Neural progenitor cell (in vitro differentiated cells): ENCODE results near the gene HEYL. TPM values are rescaled to one million over a fixed set of nuclear protein-coding genes. Genes with fewer than 3 reads are reported as not detected.
"Not testable (repeated sequence)": the region's sequence is repeated elsewhere in the genome, so short reads cannot be mapped to it uniquely, and the experiment has no call there.

Experiments used
- DNase-seq: peaks from one replicate; pipeline ENCODE4 v3.0.0-alpha.2; 2016; ENCODE audit warnings: low spot score
- H2AFZ ChIP-seq: fragments of 200-600 bp; sonication (generic); replicated peaks from 2 replicates; pipeline ENCODE4 v1.6.1; 2016; ENCODE audit warnings: antibody characterized with exemption
- H3F3A ChIP-seq: fragments of 200-600 bp; sonication (generic); 2 replicates; pipeline ENCODE4 v1.6.1; 2016; ENCODE audit warnings: antibody characterized with exemption, low read depth
- H3K27ac ChIP-seq: fragments of 200-600 bp; sonication (generic); 2 replicates; pipeline ENCODE4 v1.5.1; 2016; ENCODE audit warnings: mild to moderate bottlenecking
- H3K27me3 ChIP-seq: fragments of 200-600 bp; sonication (generic); 2 replicates; pipeline ENCODE4 v1.6.1; 2016; ENCODE audit warnings: mild to moderate bottlenecking, moderate library complexity
- H3K36me3 ChIP-seq: fragments of 200-600 bp; sonication (generic); 2 replicates; pipeline ENCODE4 v1.5.1; 2016
- H3K4me1 ChIP-seq: fragments of 200-600 bp; sonication (generic); 2 replicates; pipeline ENCODE4 v1.6.1; 2016; ENCODE audit warnings: mixed run types
- H3K4me2 ChIP-seq: fragments of 200-600 bp; sonication (generic); 2 replicates; pipeline ENCODE4 v1.6.1; 2016
- H3K4me3 ChIP-seq: fragments of 200-600 bp; sonication (generic); 2 replicates; pipeline ENCODE4 v1.5.1; 2016
- H3K79me2 ChIP-seq: fragments of 200-600 bp; sonication (generic); 2 replicates; pipeline ENCODE4 v1.6.1; 2016; ENCODE audit warnings: low read depth
- H3K9ac ChIP-seq: fragments of 200-600 bp; sonication (generic); 2 replicates; pipeline ENCODE4 v1.6.1; 2016
- H3K9me3 ChIP-seq: fragments of 200-600 bp; sonication (generic); 2 replicates; pipeline ENCODE4 v1.5.1; 2016; ENCODE audit warnings: low read depth
- H4K20me1 ChIP-seq: fragments of 200-600 bp; sonication (generic); 2 replicates; pipeline ENCODE4 v1.6.1; 2016; ENCODE audit warnings: low read depth
- H3K27ac Mint-ChIP-seq: 3 replicates; pipeline ENCODE4 v1.8.0; 2021; ENCODE audit warnings: mixed read lengths
- H3K27me3 Mint-ChIP-seq: 2 replicates; pipeline ENCODE4 v1.8.0; 2022; ENCODE audit warnings: low read depth, mild to moderate bottlenecking, inconsistent platforms, moderate library complexity, mixed read lengths; ENCODE audit not compliant: insufficient read depth
- H3K36me3 Mint-ChIP-seq: 3 replicates; pipeline ENCODE4 v1.8.0; 2021; ENCODE audit warnings: mixed read lengths
- H3K4me1 Mint-ChIP-seq: 3 replicates; pipeline ENCODE4 v1.8.0; 2021; ENCODE audit warnings: mixed read lengths
- H3K4me3 Mint-ChIP-seq: 3 replicates; pipeline ENCODE4 v1.8.0; 2021; ENCODE audit warnings: mild to moderate bottlenecking, moderate library complexity, mixed read lengths
- H3K9me3 Mint-ChIP-seq: 3 replicates; pipeline ENCODE4 v1.8.0; 2020; ENCODE audit warnings: mixed read lengths
- EZH2 ChIP-seq: fragments of 200-600 bp; sonication (generic); IDR thresholded peaks from 2 replicates; pipeline ENCODE4 v1.6.1; 2017; ENCODE audit warnings: antibody characterized with exemption, mild to moderate bottlenecking, moderate library complexity
- EZH2phosphoT487 ChIP-seq: fragments of 200-600 bp; sonication (generic); IDR thresholded peaks from 2 replicates; pipeline ENCODE4 v1.6.1; 2017; ENCODE audit warnings: antibody characterized with exemption
- total RNA-seq: library from RNA; depleted of rRNA; stranded (reverse); fragments of >200 nt; gene quantifications from 2 replicates; pipeline ENCODE4 v1.2.3, GENCODE V29; 2015; ENCODE audit warnings: low replicate concordance
- TF ChIP-seq, protein P1 (sequence below): fragments of 200-600 bp; sonication (generic); IDR thresholded peaks from 2 replicates; pipeline ENCODE4 v1.5.1; 2017; ENCODE audit warnings: antibody characterized with exemption, mild to moderate bottlenecking

The HEYL gene
- total RNA-seq, 1 donor from 2014 or later = 2.3 TPM

DNA sequence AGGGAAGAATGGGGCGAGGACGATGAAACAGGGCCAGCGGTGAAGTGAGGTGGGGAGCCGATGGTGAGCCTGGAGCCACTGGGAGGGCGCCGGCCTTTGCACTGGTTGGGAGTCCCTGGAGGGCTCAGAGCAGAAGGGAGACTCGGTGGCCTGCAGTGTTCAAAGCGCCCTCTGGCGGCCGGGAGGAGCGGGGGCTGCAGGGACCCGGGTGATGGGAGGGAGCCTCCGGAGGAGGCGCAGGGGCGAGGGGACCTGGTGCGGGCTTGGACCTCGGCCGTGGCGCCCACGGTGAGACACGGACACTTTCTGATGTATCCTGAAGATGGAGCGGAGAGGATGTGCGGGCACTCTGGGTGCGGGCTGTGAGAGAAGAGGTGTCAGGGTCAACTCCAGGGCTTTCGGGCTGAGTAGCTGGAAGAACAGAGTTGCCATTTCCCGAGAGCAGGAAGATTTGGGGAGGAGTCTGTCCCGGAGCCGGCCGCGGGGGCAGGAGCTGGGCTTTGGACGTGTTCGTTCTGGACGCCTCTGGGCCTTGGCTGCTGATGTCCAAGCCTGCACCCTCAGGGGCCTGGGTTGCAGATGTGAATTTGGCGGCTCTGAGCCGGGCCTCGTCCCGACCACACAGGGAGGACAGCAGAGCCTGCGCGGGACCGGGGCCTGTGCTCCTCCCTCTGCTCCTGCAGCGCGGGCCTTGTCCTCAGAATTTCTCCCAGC is 29.7 kb downstream of the HEYL start:
- H3K9me3 Mint-ChIP-seq = no peaks in the 10 kb centered on the region
- Histone ChIP-seq H3K79me2 (no peaks in the 10 kb centered on the region), H3K9ac (no peak overlapping the region), H3K9me3 (no peaks in the 10 kb centered on the region), H3K4me1 (no peaks in the 10 kb centered on the region), H3K36me3 (no peaks in the 10 kb centered on the region), H2AFZ (peak overlapping the region; percentile 96), H3K4me2 (peak overlapping the region; percentile 67), H3K27me3 (peaks cover 16% of the 10 kb centered on the region), H3K4me3 (peak overlapping the region; percentile 39), H3K27ac (no peak overlapping the region), H3F3A (peaks cover 6% of the 10 kb centered on the region), H4K20me1 (no peaks in the 10 kb centered on the region)
- peaks cover 10% of the 10 kb centered on the region for H3K27me3 Mint-ChIP-seq
- no peak overlapping the region for H3K4me3 Mint-ChIP-seq
- TF ChIP-seq EZH2phosphoT487 (no peak), EZH2 (peak; percentile 25)
- TF ChIP-seq, protein P1, sequence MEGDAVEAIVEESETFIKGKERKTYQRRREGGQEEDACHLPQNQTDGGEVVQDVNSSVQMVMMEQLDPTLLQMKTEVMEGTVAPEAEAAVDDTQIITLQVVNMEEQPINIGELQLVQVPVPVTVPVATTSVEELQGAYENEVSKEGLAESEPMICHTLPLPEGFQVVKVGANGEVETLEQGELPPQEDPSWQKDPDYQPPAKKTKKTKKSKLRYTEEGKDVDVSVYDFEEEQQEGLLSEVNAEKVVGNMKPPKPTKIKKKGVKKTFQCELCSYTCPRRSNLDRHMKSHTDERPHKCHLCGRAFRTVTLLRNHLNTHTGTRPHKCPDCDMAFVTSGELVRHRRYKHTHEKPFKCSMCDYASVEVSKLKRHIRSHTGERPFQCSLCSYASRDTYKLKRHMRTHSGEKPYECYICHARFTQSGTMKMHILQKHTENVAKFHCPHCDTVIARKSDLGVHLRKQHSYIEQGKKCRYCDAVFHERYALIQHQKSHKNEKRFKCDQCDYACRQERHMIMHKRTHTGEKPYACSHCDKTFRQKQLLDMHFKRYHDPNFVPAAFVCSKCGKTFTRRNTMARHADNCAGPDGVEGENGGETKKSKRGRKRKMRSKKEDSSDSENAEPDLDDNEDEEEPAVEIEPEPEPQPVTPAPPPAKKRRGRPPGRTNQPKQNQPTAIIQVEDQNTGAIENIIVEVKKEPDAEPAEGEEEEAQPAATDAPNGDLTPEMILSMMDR = peak; percentile 91
- H3K36me3 Mint-ChIP-seq = no peaks in the 10 kb centered on the region
- peaks cover 8% of the 10 kb centered on the region for H3K4me1 Mint-ChIP-seq
- DNase-seq = peak; percentile 86
- H3K27ac Mint-ChIP-seq = no peak overlapping the region

- peak overlapping the region; percentile 96 for H2AFZ ChIP-seq
- H3K4me1 Mint-ChIP-seq = peaks cover 8% of the 10 kb centered on the region
- no peak overlapping the region for H3K4me3 Mint-ChIP-seq
Measured at GRCh38 chr1:39608921-39609320, 30.5 kb downstream of the HEYL start.

GRCh38 chr1:39603677-39604076 is 35.8 kb downstream of the HEYL start:
- H3F3A ChIP-seq, H3K9me3 Mint-ChIP-seq, H3K9me3 ChIP-seq, H3K4me3 Mint-ChIP-seq, H4K20me1 ChIP-seq, H3K4me3 ChIP-seq, DNase-seq, H3K4me1 ChIP-seq, H3K27ac ChIP-seq, H3K79me2 ChIP-seq, H3K27ac Mint-ChIP-seq, H2AFZ ChIP-seq, H3K36me3 ChIP-seq, H3K9ac ChIP-seq, H3K36me3 Mint-ChIP-seq, H3K4me2 ChIP-seq, H3K4me1 Mint-ChIP-seq, H3K27me3 Mint-ChIP-seq: not testable (repeated sequence)
- peaks cover 44% of the 10 kb centered on the region for H3K27me3 ChIP-seq

More at GRCh38 chr1:39608921-39609320, 30.5 kb downstream of the HEYL start:
- H3K9me3 ChIP-seq = no peaks in the 10 kb centered on the region
- H3K4me3 ChIP-seq = no peak overlapping the region
- no peak overlapping the region for H3K27ac ChIP-seq
- no peak for DNase-seq
- H3K36me3 Mint-ChIP-seq = no peaks in the 10 kb centered on the region
- TF ChIP-seq EZH2 = no peak
- H3K4me1 ChIP-seq = no peaks in the 10 kb centered on the region
- no peak overlapping the region for H3K4me2 ChIP-seq
- H3K9me3 Mint-ChIP-seq = no peaks in the 10 kb centered on the region
- no peak overlapping the region for H3K27ac Mint-ChIP-seq
- peaks cover 6% of the 10 kb centered on the region for H3F3A ChIP-seq
- H3K36me3 ChIP-seq = no peaks in the 10 kb centered on the region
- peaks cover 10% of the 10 kb centered on the region for H3K27me3 Mint-ChIP-seq
- no peaks in the 10 kb centered on the region for H3K79me2 ChIP-seq
- no peaks in the 10 kb centered on the region for H4K20me1 ChIP-seq
- peaks cover 24% of the 10 kb centered on the region for H3K27me3 ChIP-seq
- H3K9ac ChIP-seq = no peak overlapping the region

DNA sequence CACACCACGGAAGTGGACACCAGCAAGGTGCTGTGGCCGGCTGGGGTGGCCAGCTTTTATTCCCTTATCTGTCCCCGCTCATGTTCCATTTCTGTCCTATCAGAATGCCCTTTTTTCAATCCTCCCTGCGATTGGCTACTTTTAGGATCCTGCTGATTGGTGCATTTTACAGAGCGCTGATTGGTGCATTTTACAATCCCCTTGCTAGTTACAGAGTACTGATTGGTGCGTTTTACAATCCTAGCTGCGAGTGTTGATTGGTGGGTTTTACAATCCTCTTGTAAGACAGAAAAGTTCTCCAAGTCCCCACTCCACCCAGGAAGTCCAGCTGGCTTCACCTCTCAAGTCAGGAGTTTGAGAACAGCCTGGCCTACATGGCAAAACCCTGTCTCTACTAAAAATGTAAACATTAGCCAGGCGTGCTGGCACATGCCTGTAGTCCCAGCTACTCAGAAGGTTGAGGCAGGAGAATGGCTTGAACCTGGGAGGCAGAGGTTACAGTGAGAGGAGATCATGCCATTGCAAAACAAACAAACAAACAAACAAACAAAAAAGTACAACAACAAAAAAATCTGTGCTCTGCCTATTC is 37.7 kb downstream of the HEYL start:
- H3K27ac ChIP-seq, H3K9me3 ChIP-seq, H3K9ac ChIP-seq, H3K27ac Mint-ChIP-seq, H4K20me1 ChIP-seq, H3K4me1 ChIP-seq, H3K36me3 Mint-ChIP-seq, H3K36me3 ChIP-seq, DNase-seq, H3K4me2 ChIP-seq, H3K4me1 Mint-ChIP-seq, H3K79me2 ChIP-seq, H3K4me3 ChIP-seq, H3K4me3 Mint-ChIP-seq, H2AFZ ChIP-seq, H3K27me3 Mint-ChIP-seq, H3F3A ChIP-seq, H3K9me3 Mint-ChIP-seq: not testable (repeated sequence)
- H3K27me3 ChIP-seq = peaks cover 59% of the 10 kb centered on the region
